Measurements from ENCODE around the gene PTCD2. TPM values are rescaled to one million over a fixed set of nuclear protein-coding genes. Genes with fewer than 3 reads are reported as not detected.
A peak's percentile ranks its signal among the peaks of the same experiment; 100 is the strongest.

Gene PTCD2
- total and polyA plus RNA-seq, 9 of the 15 experiments (the other 6 are each of a cell fraction or from before 2014, with no cell fraction given), result 11.9 to 28.5 (median 18.6) TPM

GRCh38 chr5:72308853-72309191 is 11.4 kb upstream of the PTCD2 start:
- peak overlapping the region; percentile 96 for H3K27ac ChIP-seq (ENCODE audit: extremely low read depth, low read depth, low read length)
- H3K4me3 ChIP-seq, result no peak overlapping the region
- POLR2A ChIA-PET, result interaction anchor here (0.6 to 2.9 kb wide), 9 partner anchors 9 to 379 kb away, joined by 3 to 35 read pairs (median 5); partner anchors contain the start of genes MRPS27 and PTCD2

More at GRCh38 chr5:72308853-72309191, 11.4 kb upstream of the PTCD2 start:
- H4K20me1 ChIP-seq (replicated peaks; ENCODE audit: control insufficient read depth, insufficient read depth, low read length), result no peaks in the 10 kb centered on the region
- ATAC-seq (no peak), DNase-seq (ENCODE audit: extremely low read depth in 1 of 4, low spot score in 3 of 4) (peak in 1 of 4 experiments; percentile 30), FAIRE-seq (no peak)
- H3K79me2 ChIP-seq (ENCODE audit: control insufficient read depth, insufficient read depth, low read length), result peaks cover 68% of the 10 kb centered on the region
- CTCF ChIA-PET (ENCODE audit: low intra/inter-chr PET ratio), result interaction anchor here (1.2 to 1.6 kb wide), 2 partner anchors 526 to 531 kb away, joined by 3 to 9 read pairs; no protein-coding TSS in a partner anchor
- peak overlapping the region; percentile 56 to 91; a peak in 3 of 4 replicates for H3K9ac ChIP-seq (ENCODE audit: insufficient read depth in 1 of 2, low read depth in 2 of 2, low read length in 2 of 2)
- BruUV-seq (replicated peaks), result no TSS peak
- intact Hi-C loops (cut with micrococcal nuclease) (loop anchor here (1.0 to 5.0 kb wide), 7 partner anchors 27 to 526 kb away; no protein-coding TSS in a partner anchor), in situ Hi-C loops (cut with MboI) (loop anchor here (25.0 kb wide), 1 partner anchor 522 kb away; no protein-coding TSS in a partner anchor)
- H3K9me3 ChIP-seq (replicated peaks; ENCODE audit: control insufficient read depth, insufficient read depth, low read depth, low read length), result no peaks in the 10 kb centered on the region
- peak overlapping the region; percentile 78 for H2AFZ ChIP-seq (ENCODE audit: low read depth, low read length)
- peaks cover 25 to 30% of the 10 kb centered on the region in 2 experiments for H3K4me1 ChIP-seq (replicated peaks in 1 of 2; ENCODE audit: control insufficient read depth in 2 of 2, insufficient read depth in 2 of 2, low read length in 2 of 2)
- H3K9me1 ChIP-seq (ENCODE audit: control insufficient read depth, insufficient read depth, low read length), result no peaks in the 10 kb centered on the region
- no peaks in the 10 kb centered on the region for H3K27me3 ChIP-seq (ENCODE audit: control insufficient read depth in 2 of 2, insufficient read depth in 2 of 2, low read length in 2 of 2)
- 38% methylated on average over 6 of the region's 6 CpGs for WGBS (ENCODE audit: insufficient coverage, low coverage, missing lambda C conversion rate)
- H3K4me2 ChIP-seq (ENCODE audit: insufficient read depth, low read length), result peak overlapping the region; percentile 43
- no peak for TF ChIP-seq KAT2B (IDR thresholded peaks at IDR 0.05; ENCODE audit: low read depth, low read length)
- no peak for TF ChIP-seq JUND (IDR thresholded peaks at IDR 0.05; ENCODE audit: borderline replicate concordance, low read depth, low read length)
- TF ChIP-seq JUND (tag; IDR thresholded peaks at IDR 0.05; ENCODE audit: borderline replicate concordance, low read depth, low read length), result 0 out of 3 replicates have a peak, but pooled peaks have one; percentile 5
- peak; percentile 12; the same call in 1 of the 2 replicates for TF ChIP-seq ZNF592 (IDR thresholded peaks at IDR 0.05)
- peaks cover 55% of the 10 kb centered on the region for H3K36me3 ChIP-seq (ENCODE audit: control insufficient read depth, insufficient read depth, low read length)
